Panc1 (cell line): ENCODE results near the gene HEATR5B.
"Not testable (repeated sequence)": the region's sequence is repeated elsewhere in the genome, so short reads cannot be mapped to it uniquely, and the experiment has no call there.

ENCODE experiments used
- POLR2AphosphoS5 ChIP-seq: IDR thresholded peaks from 2 replicates; pipeline ENCODE4 v1.6.1; 2012; ENCODE audit warnings: mild to moderate bottlenecking, low read depth, low read length, moderate library complexity
- TCF7L2 ChIP-seq: IDR thresholded peaks from 2 replicates; pipeline ENCODE4 v1.6.1; 2011; ENCODE audit warnings: mild to moderate bottlenecking, low read depth, low read length, inconsistent platforms
- TF ChIP-seq, protein P1 (sequence below), 2 experiments: IDR thresholded peaks; 2 replicates each; pipeline ENCODE4 v1.6.1; 2011 to 2012; ENCODE audit warnings: low read depth in 2 of 2, control low read depth in 1 of 2, low read length in 1 of 2, mild to moderate bottlenecking in 1 of 2, moderate library complexity in 1 of 2; ENCODE audit not compliant: insufficient read depth in 1 of 2
- TF ChIP-seq, protein P2 (sequence below): fragments of 450-650 bp; IDR thresholded peaks from 2 replicates; pipeline ENCODE4 v1.5.1; 2017; ENCODE audit warnings: mild to moderate bottlenecking

DNA sequence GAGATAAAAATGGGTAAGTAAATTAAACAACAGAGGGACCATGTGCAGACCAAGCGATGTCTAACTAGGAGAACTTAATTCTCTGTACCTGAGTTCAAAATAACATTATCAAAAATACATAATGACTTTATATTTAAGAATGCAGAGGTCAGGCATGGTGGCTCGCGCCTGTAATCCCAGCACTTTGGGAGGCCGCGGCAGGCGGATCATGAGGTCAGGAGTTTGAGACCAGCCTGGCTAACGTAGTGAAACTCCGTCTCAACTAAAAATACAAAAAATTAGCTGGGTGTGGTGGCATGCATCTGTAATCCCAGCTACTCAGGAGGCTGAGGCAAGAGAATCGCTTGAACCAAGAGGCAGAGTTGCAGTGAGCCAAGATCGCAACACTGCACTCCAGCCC, 138.9 kb downstream of the HEATR5B start:
- TF ChIP-seq, protein P1, sequence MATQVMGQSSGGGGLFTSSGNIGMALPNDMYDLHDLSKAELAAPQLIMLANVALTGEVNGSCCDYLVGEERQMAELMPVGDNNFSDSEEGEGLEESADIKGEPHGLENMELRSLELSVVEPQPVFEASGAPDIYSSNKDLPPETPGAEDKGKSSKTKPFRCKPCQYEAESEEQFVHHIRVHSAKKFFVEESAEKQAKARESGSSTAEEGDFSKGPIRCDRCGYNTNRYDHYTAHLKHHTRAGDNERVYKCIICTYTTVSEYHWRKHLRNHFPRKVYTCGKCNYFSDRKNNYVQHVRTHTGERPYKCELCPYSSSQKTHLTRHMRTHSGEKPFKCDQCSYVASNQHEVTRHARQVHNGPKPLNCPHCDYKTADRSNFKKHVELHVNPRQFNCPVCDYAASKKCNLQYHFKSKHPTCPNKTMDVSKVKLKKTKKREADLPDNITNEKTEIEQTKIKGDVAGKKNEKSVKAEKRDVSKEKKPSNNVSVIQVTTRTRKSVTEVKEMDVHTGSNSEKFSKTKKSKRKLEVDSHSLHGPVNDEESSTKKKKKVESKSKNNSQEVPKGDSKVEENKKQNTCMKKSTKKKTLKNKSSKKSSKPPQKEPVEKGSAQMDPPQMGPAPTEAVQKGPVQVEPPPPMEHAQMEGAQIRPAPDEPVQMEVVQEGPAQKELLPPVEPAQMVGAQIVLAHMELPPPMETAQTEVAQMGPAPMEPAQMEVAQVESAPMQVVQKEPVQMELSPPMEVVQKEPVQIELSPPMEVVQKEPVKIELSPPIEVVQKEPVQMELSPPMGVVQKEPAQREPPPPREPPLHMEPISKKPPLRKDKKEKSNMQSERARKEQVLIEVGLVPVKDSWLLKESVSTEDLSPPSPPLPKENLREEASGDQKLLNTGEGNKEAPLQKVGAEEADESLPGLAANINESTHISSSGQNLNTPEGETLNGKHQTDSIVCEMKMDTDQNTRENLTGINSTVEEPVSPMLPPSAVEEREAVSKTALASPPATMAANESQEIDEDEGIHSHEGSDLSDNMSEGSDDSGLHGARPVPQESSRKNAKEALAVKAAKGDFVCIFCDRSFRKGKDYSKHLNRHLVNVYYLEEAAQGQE (IDR thresholded peaks at IDR 0.05; ENCODE audit: insufficient read depth in 1 of 2, low read depth in 2 of 2, low read length in 1 of 2) = not testable (repeated sequence)
- TF ChIP-seq, protein P2, sequence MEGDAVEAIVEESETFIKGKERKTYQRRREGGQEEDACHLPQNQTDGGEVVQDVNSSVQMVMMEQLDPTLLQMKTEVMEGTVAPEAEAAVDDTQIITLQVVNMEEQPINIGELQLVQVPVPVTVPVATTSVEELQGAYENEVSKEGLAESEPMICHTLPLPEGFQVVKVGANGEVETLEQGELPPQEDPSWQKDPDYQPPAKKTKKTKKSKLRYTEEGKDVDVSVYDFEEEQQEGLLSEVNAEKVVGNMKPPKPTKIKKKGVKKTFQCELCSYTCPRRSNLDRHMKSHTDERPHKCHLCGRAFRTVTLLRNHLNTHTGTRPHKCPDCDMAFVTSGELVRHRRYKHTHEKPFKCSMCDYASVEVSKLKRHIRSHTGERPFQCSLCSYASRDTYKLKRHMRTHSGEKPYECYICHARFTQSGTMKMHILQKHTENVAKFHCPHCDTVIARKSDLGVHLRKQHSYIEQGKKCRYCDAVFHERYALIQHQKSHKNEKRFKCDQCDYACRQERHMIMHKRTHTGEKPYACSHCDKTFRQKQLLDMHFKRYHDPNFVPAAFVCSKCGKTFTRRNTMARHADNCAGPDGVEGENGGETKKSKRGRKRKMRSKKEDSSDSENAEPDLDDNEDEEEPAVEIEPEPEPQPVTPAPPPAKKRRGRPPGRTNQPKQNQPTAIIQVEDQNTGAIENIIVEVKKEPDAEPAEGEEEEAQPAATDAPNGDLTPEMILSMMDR = not testable (repeated sequence)
- TF ChIP-seq POLR2AphosphoS5, TCF7L2: not testable (repeated sequence)
